HG02981 (cell line): ENCODE measurements around the gene CCDC184.
"Not testable (repeated sequence)": the region's sequence is repeated elsewhere in the genome, so short reads cannot be mapped to it uniquely, and the experiment has no call there.

Experiments used
- ATAC-seq: cut with Tn5 transposase; IDR thresholded peaks from one replicate; pipeline ENCODE4 v1.9.1; 2021; ENCODE audit warnings: mild to moderate bottlenecking, moderate library complexity; ENCODE audit not compliant: unreplicated experiment

CCDC184 gene

DNA sequence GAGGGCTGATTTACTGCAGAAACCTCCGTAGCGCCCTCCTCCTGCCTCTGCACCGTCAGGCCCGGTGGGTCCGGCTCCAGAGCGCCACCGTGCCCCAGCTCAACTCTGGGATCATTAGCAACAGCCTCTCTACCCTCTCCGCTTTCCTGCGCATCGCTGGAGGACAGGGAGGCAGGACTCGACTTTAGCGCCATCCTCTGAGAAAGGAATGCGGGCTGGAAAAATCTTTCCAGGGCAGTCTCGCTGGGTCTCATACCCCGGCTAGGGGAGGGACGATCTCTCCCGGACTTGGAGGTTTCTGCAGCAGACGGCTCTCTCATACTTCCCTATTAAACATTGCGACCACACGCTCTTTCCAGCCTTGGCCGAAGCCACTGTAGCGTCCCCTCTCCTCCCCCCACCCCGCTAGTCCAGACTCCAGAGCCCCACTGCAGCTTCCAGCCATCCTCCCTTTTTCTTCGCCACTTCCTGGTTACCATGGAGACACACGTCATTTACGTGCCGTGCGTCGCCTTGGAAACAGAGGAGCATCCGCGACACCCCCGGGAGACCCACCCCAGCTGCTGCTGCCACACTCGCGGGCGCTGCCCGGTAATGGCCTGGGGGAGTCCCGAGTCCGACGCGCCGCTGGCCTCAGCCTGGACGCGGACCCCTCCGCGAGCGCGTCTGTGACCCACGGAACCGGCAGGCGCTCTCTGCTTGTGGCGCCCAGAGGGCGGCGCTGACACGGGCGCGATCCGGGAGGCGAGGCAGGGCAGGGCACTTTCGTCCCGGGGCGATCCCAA is at the start of gene CCDC184:
TSS of gene CCDC184 (plus strand) at position 554 of the 785 bp plus-strand sequence. CDS start 479 bp downstream, outside the sequence.
- peak; percentile 73 for ATAC-seq

DNA sequence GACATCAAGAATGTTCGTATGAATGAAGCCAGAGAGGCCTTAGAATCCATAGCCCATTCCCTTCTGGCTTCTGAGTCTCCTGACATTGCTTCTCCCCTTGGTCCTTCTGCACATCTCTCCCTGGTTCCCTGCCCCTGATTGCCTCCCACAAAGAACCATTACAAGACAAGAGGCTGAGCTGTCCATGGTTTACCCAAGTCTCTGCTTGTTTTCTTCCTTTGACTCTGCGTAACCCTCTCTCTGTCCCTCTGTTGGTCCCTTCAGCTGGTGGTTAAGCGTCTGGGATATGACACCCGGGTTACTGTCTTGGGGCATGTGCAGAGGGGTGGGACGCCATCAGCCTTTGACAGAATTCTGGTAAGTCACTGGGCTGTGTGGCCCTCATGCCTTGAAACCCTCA is 48.4 kb upstream of the CCDC184 start:
- no peak for ATAC-seq

DNA sequence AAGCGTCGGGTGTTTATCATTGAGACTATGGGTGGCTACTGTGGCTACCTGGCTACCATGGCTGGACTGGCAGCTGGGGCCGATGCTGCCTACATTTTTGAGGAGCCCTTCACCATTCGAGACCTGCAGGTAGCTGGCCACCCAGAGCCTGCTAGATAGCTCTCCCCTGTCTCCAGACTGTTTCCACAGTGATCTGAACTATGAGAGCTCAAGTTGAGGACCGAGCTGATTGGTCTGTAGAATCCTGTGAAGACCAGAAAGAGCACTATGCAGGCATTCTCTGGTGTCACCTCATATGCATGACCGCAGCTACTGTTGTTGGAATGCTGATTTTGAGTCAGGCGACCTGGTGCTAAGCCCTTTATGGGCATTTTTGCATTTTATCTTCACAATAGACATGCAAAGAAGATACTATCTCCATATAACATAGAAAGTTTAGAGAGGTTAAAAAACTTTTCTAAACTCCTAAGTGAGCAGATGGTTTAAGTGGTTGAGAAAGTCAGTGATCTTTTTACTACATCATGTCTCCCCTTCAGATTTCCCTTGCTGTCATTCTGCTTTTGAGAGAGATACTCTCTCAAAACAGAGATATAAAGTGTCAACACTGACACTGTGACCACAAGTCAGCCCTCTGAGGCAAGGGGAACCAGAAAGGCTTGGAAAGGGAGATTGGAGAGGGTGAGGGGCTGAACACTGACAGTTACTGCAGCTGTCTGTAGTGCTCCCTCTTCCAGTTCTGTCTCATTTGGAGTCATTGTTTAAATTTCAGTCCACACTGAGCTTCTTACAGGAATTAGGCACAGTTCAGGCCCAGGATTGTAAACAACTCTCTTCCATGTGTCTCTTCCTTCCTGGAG is 40.4 kb upstream of the CCDC184 start:
- no peak for ATAC-seq

GRCh38 chr12:48143898-48144297 is 39.5 kb upstream of the CCDC184 start:
- no peak for ATAC-seq

GRCh38 chr12:48145981-48146380 is 37.5 kb upstream of the CCDC184 start:
- ATAC-seq = no peak

- ATAC-seq = no peak
Observed at GRCh38 chr12:48151103-48151771, 32.2 kb upstream of the CCDC184 start.

GRCh38 chr12:48155786-48156185 is 27.7 kb upstream of the CCDC184 start:
- not testable (repeated sequence) for ATAC-seq

- ATAC-seq = no peak
Observed at GRCh38 chr12:48156652-48157017, 26.8 kb upstream of the CCDC184 start.

- peak; percentile 91 for ATAC-seq
Observed at GRCh38 chr12:48157018-48157888, 26.2 kb upstream of the CCDC184 start, which contains the start of gene ASB8. Gene ASB8, minus strand, starts transcription at chr12:48157515. Its CDS starts 4,019 bp downstream, at chr12:48153496.

- no peak for ATAC-seq
Observed at GRCh38 chr12:48157889-48158370, 25.5 kb upstream of the CCDC184 start.

GRCh38 chr12:48160046-48160445 is 23.4 kb upstream of the CCDC184 start:
- no peak for ATAC-seq

DNA sequence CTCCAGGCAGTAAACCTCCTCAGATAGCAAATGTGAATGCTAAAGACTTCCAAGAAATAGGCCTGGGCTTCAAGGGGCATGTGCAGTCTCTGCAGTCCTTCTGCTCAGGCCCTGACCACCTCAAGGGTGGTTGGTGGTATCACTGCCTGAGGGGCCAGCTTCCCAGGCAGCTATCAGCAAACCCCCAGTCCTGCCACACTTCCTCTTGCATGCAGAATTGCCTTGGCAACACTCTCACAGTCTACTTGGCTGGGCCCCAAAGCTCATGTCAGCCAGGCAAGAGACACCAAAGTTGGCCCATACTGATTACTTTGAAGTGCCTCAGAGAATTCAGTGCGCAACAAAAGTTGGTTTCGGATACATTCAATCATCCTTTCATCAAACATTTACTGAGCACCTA is 22.6 kb upstream of the CCDC184 start:
- ATAC-seq = no peak

- ATAC-seq = no peak
Observed at GRCh38 chr12:48163150-48163747, 20.2 kb upstream of the CCDC184 start.

- no peak for ATAC-seq
Observed at GRCh38 chr12:48164451-48164850, 19.0 kb upstream of the CCDC184 start.

- ATAC-seq = no peak
Observed at GRCh38 chr12:48165089-48165981, 18.1 kb upstream of the CCDC184 start.

DNA sequence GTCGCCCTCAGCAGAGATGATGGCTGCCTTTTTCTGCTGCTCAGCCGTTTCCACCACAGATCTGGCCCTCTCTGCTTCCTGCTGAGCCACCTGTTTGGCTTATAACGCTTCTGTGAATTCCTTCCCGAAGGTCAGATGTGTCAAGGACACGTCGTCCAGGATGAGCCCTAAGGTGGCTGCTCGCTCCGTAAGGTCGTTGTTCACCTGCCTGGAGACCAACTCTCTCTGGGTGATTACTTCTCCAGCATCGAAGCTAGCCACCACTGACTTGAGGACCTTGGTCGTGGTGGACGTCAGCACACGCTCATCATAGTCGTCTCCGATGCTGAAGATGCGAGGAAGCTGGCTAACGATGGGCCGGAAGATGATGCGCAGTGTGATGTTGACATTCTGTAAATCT is 14.4 kb upstream of the CCDC184 start:
- no peak for ATAC-seq

GRCh38 chr12:48175613-48176416 is 7.6 kb upstream of the CCDC184 start:
- no peak for ATAC-seq

- ATAC-seq = no peak
Observed at GRCh38 chr12:48176417-48176751, 7.1 kb upstream of the CCDC184 start.
